ENCODE measurements around the gene METTL4.

Gene METTL4, protein sequence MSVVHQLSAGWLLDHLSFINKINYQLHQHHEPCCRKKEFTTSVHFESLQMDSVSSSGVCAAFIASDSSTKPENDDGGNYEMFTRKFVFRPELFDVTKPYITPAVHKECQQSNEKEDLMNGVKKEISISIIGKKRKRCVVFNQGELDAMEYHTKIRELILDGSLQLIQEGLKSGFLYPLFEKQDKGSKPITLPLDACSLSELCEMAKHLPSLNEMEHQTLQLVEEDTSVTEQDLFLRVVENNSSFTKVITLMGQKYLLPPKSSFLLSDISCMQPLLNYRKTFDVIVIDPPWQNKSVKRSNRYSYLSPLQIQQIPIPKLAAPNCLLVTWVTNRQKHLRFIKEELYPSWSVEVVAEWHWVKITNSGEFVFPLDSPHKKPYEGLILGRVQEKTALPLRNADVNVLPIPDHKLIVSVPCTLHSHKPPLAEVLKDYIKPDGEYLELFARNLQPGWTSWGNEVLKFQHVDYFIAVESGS
- long read RNA-seq, donor 1, partial matches to known transcripts = 8 of 10 reads
- long read RNA-seq, donor 1, other reads (novel, unspliced or antisense) = 0 of 10 reads
- long read RNA-seq, donor 2, partial matches to known transcripts = 0 of 1 reads
- long read RNA-seq, donor 2, other reads (novel, unspliced or antisense) = 0 of 1 reads
- long read RNA-seq, donor 3, partial matches to known transcripts = 0 of 2 reads
- long read RNA-seq, donor 3, other reads (novel, unspliced or antisense) = 0 of 2 reads
- long read RNA-seq, donor 4, partial matches to known transcripts = 0 of 3 reads
- long read RNA-seq, donor 4, other reads (novel, unspliced or antisense) = 0 of 3 reads
- long read RNA-seq, donor 5, partial matches to known transcripts = 0 of 2 reads
- long read RNA-seq, donor 5, other reads (novel, unspliced or antisense) = 0 of 2 reads
- long read RNA-seq, donor 6, partial matches to known transcripts = 0 of 7 reads
- long read RNA-seq, donor 6, other reads (novel, unspliced or antisense) = 5 of 7 reads
- long read RNA-seq, donor 7 = 0 reads
- long read RNA-seq, donor 8 = 0 reads

DNA sequence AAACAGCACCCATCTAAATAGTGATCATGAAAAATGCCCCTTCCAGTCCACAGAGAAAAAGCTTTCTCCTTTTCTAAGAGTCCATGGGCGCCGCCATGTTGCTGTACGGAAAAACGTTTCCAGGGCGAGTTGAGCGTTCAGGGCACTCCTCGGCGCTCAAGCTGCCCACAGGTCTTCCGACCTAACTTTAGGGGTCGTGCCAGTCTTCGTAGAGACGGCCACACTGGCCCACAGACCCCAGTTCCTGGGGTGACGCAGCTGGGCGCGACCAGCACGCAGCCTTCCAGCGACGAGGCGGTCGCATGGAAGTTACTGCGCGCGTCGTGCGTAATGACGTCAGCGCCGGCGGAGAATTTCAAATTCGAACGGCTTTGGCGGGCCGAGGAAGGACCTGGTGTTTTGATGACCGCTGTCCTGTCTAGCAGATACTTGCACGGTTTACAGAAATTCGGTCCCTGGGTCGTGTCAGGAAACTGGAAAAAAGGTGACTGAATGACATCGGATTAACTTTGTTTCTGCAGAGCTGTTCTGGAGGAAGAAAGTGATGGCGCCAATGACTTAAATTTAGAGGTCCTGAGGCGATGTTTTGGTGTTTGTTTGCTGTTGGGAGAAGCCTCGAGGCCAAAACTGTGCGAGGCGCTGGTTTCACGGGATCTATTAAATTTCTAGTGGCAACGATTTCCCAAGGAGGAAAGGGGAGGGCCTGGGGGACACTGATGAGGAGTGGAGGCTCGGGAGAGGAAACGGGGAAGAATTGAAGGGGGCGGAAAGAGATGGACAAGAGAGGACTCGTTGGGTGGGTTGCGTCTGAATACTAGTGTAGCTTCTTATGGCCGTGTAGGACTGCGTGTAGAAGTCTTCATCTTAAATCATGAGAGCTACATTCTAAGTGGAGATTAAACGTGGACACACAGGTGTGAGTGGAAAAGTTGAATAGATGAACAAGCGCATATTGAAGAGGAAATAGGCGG is at the start of gene METTL4, which contains the start of gene NDC80:
METTL4 (minus strand) TSS at position 306 of the 971 bp plus-strand sequence. CDS start 4,289 bp downstream, outside the sequence.
NDC80 (plus strand) TSS at position 358 of the 971 bp plus-strand sequence. CDS start 1,429 bp downstream, outside the sequence.
- DNase-seq = peak; percentile 100

GRCh38 chr18:2618009-2618408 is 46.7 kb upstream of the METTL4 start:
- no peak for DNase-seq

DNA sequence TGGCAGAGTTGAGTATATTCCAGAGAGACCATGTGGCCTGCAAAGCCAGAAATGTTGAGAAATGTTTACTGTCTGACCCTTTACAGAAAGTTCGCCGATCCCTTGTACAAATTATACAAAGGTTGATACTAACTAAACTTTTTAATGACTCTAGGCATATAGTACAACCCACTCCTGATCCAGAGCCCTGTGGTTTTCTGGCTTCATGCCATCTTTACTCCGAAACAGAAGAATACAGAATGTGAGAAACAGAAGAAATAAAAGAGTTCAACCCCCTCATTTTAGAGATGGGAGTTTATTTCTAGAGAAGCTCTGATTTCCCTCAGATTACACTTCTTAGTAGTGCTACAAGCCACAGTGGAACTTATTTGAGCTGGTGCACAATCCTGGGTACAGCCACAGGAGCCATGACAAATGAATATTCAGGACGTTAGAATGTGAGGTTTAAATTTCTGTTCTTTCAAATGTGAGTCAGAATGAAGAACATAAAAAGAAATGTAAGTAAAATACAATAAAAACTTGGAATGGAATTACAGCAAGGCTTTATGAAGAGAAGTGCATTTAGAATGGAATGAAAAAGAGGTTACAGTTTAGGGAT is 46.2 kb upstream of the METTL4 start:
- DNase-seq = no peak

- no peak for DNase-seq
These were observed 41.7 kb upstream of the METTL4 start for GRCh38 chr18:2612996-2613395.

DNA sequence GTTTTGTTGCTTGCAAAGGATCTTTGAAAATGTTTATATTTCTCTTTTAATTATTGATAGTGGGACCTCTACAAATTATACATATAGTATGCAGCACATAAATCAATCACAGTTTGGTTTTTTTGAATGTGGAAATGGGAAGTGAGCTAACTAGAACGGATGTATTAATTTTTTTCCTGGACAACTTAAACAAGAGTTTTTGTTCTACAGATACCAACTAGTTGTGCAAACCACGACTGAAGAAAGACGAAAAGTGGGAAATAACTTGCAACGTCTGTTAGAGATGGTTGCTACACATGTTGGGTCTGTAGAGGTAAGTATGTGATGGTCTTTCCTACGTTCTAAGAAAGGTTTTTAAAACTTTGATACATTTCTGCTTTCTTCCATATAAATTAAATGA is 39.2 kb upstream of the METTL4 start:
- no peak for DNase-seq

- no peak for DNase-seq
These were observed 38.3 kb upstream of the METTL4 start for GRCh38 chr18:2609604-2610003.

GRCh38 chr18:2606335-2606734 is 35.0 kb upstream of the METTL4 start:
- no peak for DNase-seq

DNA sequence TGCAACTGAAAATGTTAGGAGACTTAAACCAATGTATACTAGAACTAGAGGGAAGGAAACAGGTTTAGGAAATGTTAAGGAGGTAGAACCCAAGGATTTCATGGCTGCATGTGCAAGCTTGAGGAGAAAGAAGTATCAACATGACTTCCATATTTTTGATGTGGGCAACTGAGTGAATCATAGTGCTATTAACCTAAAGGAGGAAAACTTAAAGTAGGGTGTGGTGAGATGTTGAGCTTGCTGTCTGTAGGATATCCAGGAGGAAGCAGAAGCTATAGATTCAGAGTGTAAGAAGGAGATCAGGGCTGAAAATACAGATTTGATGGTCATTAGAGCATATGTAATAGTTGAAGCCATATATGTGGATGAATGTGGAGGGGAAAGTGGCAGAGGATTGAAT is 31.5 kb upstream of the METTL4 start:
- no peak for DNase-seq

DNA sequence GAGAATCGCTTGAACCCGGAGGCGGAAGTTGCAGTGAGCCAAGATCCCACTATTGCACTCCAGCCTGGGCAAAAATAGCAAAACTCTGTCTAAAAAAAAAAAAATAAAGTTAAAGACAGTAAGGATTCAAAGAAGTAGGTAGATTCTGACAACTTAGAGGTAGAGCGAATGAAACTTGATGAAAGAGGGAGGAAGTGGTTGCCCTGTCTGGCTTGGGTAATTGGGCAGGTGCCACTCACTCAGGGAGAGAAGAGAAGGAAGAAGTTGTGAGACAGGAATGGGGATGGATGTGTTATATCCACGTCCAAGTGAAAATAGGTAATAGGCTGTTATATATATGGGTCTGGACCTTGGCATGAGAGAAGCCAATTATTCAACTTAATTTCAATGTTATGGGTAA is 26.3 kb upstream of the METTL4 start:
- no peak for DNase-seq

DNA sequence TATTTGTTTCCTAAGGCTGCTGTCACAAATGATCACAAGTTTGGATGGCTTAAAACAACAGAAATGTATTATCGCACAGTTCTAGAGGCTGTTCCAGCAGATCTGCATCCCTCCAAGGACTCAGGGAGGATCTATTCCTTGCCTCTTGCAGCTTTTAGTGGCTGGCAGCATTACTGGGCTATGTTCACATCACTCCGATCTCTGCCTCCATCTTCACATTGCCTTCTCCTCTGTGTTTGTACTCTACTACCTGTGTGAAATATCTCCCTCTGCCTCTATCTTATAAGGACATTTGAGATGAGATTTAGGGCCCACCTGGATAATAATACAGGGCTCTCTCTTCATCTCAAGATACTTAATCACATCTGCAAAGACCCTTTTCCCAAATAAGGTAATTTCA is 19.0 kb upstream of the METTL4 start:
- no peak for DNase-seq

DNA sequence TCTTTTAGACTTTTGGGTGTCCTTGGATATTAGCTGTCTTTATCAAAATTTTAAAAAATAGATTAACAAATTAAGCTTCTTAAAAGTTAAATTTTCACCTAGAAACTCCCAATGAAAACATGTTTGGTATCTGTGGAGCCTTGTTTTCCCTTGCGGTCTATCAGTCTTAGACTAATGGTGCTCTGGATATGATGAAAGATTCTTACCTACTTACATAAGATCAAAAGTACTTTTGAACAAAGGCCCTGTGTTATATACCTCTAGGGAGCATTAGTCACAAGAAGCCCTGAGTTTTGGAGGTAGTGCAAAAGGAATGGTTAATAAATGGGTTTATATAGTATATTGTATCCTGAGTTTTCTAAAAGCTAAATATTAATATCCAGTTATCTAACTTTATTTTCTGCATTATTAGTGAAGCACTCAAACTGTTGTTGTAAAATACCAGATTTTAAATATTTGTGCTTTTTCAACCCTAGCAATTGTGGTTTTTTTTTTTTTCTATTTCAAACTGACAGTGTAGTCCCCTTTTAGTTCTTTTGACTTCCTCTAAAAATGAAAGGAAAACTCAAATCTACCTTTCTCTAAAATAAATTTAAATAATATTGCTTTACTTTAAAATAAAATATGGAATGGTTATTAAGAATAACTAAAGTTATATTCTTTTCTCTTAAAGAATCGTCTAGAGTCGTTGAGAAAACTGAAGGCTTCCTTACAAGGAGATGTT is 18.2 kb upstream of the METTL4 start:
- no peak for DNase-seq

- DNase-seq = no peak
These were observed 17.5 kb upstream of the METTL4 start for GRCh38 chr18:2588666-2589344.

DNA sequence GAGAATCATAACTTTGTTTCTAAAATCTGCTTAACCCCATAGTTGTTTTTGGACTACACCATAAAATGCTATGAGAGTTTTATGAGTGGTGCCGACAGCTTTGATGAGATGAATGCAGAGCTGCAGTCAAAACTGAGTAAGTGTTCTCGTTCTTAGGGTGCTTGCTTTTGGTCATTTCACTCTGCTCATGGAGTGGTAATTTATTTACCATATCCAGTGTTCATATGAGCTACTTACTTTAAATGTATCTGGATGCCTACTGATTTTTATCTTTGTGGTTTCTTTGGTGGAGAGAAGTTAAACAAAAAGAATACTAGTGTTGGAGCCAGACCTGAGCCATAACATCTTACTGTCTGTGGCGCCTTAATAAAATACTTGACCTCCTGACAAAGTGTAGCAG is 16.5 kb upstream of the METTL4 start:
- no peak for DNase-seq

- no peak for DNase-seq
These were observed 2.1 kb upstream of the METTL4 start for GRCh38 chr18:2573408-2573807.

DNA sequence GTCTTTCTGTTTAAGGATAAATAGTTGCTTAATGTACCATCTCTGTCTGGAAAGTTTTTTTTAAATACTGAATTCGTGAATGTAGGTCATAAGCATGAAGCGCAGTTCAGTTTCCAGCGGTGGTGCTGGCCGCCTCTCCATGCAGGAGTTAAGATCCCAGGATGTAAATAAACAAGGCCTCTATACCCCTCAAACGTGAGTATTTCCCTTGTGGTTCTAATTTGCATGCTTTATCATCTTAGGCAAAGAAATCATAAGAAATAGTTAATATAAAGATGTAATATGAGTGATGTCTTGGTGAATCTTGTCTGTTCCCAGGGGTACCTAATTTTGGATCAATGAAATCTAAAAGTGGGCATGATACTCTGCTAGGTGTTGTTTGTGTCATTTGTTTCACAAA is 1.6 kb upstream of the METTL4 start:
- DNase-seq = no peak

- DNase-seq = no peak
These were observed 865 bp upstream of the METTL4 start for GRCh38 chr18:2572171-2572569.

DNA sequence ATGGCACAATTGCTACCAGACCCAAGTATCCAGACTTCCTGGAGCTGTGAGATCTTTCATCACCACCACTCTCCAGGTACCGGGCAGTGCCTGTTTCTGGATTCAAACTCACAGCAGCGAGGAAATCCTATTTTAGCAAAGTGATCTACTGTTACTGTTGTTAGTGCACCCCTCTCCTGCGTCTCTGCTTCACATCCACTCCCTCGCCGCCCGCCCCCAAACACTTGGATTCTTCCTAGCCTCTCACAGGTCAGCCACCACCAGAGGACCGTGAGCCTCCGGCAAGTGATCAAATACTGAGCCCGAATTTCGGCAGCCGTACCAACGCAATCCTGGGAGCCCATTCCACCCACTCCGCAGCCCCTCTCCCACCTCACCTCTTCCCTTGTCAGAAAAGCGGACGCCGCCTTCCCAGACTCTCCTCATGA is 519 bp downstream of the METTL4 start:
- DNase-seq = no peak

DNA sequence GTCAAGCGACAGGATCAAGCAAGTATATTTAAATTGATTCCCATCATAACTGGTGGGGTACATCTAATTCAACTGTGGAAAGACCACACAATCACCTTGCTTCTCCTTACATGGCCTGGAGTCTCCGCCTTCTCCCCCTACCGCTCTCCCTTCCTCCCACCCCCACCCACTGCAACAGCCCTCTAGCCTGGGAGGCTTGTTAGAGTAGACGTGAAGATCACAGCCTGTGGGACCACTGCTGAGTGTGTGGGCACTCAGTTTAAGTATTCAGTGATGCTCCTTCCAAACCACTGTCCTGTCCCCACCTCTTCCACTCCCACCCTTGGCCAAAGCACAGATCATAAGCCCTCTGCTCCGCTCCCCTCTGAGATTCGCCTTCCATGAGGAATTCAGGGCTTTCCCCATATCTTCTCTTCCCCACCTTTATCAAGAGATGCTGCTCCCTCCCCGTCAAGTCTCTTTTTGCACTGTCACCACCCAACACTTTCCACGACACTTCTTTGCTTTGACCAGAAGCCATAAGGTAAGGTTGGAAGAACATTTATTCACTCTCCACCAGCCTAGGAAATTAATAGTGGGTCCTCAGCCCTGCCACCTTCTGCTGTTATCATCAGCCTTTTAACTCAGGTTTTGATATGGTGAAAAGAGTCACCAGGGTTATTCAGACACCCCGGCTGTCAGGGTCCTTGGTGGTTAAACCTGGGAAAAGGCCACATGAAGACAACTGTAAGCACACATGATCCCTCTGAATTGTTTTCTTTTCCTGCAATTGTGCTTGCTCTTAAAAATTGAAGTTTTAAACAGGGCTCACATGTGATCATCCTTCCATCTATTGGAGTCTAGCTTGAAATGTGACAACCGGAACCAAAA is 1.7 kb downstream of the METTL4 start:
- no peak for DNase-seq

GRCh38 chr18:2568605-2569004 is 2.7 kb downstream of the METTL4 start:
- DNase-seq = no peak

Measured in right kidney (tissue), 9 donors.